DOHH2 (cell line): ENCODE data around the gene CDK18.

ENCODE experiments used
- H3F3A ChIP-seq: fragments of 200-600 bp; sonication (generic), shearing (Covaris generic); 2 replicates; pipeline ENCODE4 v1.6.0; 2016; ENCODE audit warnings: antibody characterized with exemption, mild to moderate bottlenecking; ENCODE audit not compliant: control insufficient read depth, insufficient read depth
- H3K27ac ChIP-seq: fragments of 200-600 bp; sonication (generic); 2 replicates; pipeline ENCODE4 v1.5.1; 2014; ENCODE audit warnings: low read depth, mild to moderate bottlenecking, low read length, moderate library complexity
- H3K27me3 ChIP-seq: fragments of 200-600 bp; sonication (generic); 2 replicates; pipeline ENCODE4 v1.6.1; 2014; ENCODE audit warnings: mild to moderate bottlenecking, low read length, mixed read lengths; ENCODE audit not compliant: control insufficient read depth
- H3K36me3 ChIP-seq: fragments of 200-600 bp; sonication (generic); 2 replicates; pipeline ENCODE4 v1.6.1; 2014; ENCODE audit warnings: mild to moderate bottlenecking, low read length, moderate library complexity, mixed read lengths; ENCODE audit not compliant: control insufficient read depth
- H3K4me1 ChIP-seq: fragments of 200-600 bp; sonication (generic); 2 replicates; pipeline ENCODE4 v1.6.1; 2014; ENCODE audit warnings: mild to moderate bottlenecking, low read length, mixed read lengths; ENCODE audit not compliant: control insufficient read depth
- H3K4me2 ChIP-seq: fragments of 200-600 bp; sonication (generic); 2 replicates; pipeline ENCODE4 v1.6.0; 2014; ENCODE audit warnings: mild to moderate bottlenecking, low read length, moderate library complexity
- H3K4me3 ChIP-seq: fragments of 200-600 bp; sonication (generic); 2 replicates; pipeline ENCODE4 v1.5.1; 2014; ENCODE audit warnings: mild to moderate bottlenecking, low read length, mixed read lengths
- H3K79me2 ChIP-seq: fragments of 200-600 bp; sonication (generic); 2 replicates; pipeline ENCODE4 v1.6.1; 2014; ENCODE audit warnings: mild to moderate bottlenecking, low read length, mixed read lengths; ENCODE audit not compliant: control insufficient read depth
- H3K9me2 ChIP-seq: fragments of 200-600 bp; sonication (generic); replicated peaks from 2 replicates; pipeline ENCODE4 v1.6.1; 2014; ENCODE audit warnings: mild to moderate bottlenecking, low read length, mixed read lengths; ENCODE audit not compliant: control insufficient read depth
- H3K9me3 ChIP-seq: fragments of 200-600 bp; sonication (generic); 2 replicates; pipeline ENCODE4 v1.6.1; 2014; ENCODE audit warnings: antibody characterized with exemption, low read length, mixed read lengths; ENCODE audit not compliant: control insufficient read depth, insufficient read depth
- H4K20me1 ChIP-seq: fragments of 200-600 bp; sonication (generic); 2 replicates; pipeline ENCODE4 v1.6.0; 2014; ENCODE audit warnings: low read depth, mild to moderate bottlenecking, antibody characterized with exemption, low read length, moderate library complexity; ENCODE audit not compliant: control insufficient read depth, insufficient read depth
- CTCF ChIP-seq: fragments of 200-600 bp; sonication (generic); IDR thresholded peaks from one replicate; pipeline ENCODE4 v1.5.1; 2014; ENCODE audit warnings: antibody characterized with exemption, mild to moderate bottlenecking, low read depth, low read length; ENCODE audit not compliant: poor library complexity, severe bottlenecking
- EZH2phosphoT487 ChIP-seq: fragments of 200-600 bp; sonication (generic); IDR thresholded peaks from 2 replicates; pipeline ENCODE4 v1.6.1; 2017; ENCODE audit warnings: borderline replicate concordance, mild to moderate bottlenecking, antibody characterized with exemption, low read length, moderate library complexity, mixed read lengths

The CDK18 gene

GRCh38 chr1:205570796-205571537, 66.5 kb downstream of the CDK18 start:
- no peak overlapping the region for H3K4me3 ChIP-seq
- TF ChIP-seq EZH2phosphoT487: no peak
- no peak for TF ChIP-seq CTCF

GRCh38 chr1:205571747-205572146, 67.3 kb downstream of the CDK18 start:
- Histone ChIP-seq H4K20me1 (no peaks in the 10 kb centered on the region), H3K4me3 (no peak overlapping the region), H3K9me3 (no peaks in the 10 kb centered on the region), H3K36me3 (no peaks in the 10 kb centered on the region), H3K27me3 (peaks cover 48% of the 10 kb centered on the region), H3K9me2 (no peaks in the 10 kb centered on the region), H3F3A (no peaks in the 10 kb centered on the region), H3K27ac (no peak overlapping the region), H3K4me2 (no peak overlapping the region), H3K4me1 (no peaks in the 10 kb centered on the region), H3K79me2 (no peaks in the 10 kb centered on the region)
- no peak for TF ChIP-seq CTCF
- TF ChIP-seq EZH2phosphoT487: no peak

More at GRCh38 chr1:205570796-205571537, 66.5 kb downstream of the CDK18 start:
- Histone ChIP-seq H3K27me3 (peaks cover 51% of the 10 kb centered on the region), H3K79me2 (no peaks in the 10 kb centered on the region), H3K27ac (no peak overlapping the region), H4K20me1 (no peaks in the 10 kb centered on the region), H3K9me3 (no peaks in the 10 kb centered on the region), H3K4me2 (no peak overlapping the region), H3F3A (no peaks in the 10 kb centered on the region), H3K9me2 (no peaks in the 10 kb centered on the region), H3K36me3 (no peaks in the 10 kb centered on the region), H3K4me1 (no peaks in the 10 kb centered on the region)

- Histone ChIP-seq H3K4me3 (no peak overlapping the region), H3K4me1 (no peaks in the 10 kb centered on the region), H3K79me2 (no peaks in the 10 kb centered on the region), H3F3A (no peaks in the 10 kb centered on the region), H3K36me3 (no peaks in the 10 kb centered on the region), H3K27me3 (peaks cover 46% of the 10 kb centered on the region), H4K20me1 (no peaks in the 10 kb centered on the region), H3K9me2 (no peaks in the 10 kb centered on the region), H3K4me2 (no peak overlapping the region), H3K27ac (no peak overlapping the region), H3K9me3 (no peaks in the 10 kb centered on the region)
- no peak for TF ChIP-seq EZH2phosphoT487
- no peak for TF ChIP-seq CTCF
Measured at GRCh38 chr1:205572421-205572820, 68.0 kb downstream of the CDK18 start.
